ENCODE results near the gene CDHR1.

DNA sequence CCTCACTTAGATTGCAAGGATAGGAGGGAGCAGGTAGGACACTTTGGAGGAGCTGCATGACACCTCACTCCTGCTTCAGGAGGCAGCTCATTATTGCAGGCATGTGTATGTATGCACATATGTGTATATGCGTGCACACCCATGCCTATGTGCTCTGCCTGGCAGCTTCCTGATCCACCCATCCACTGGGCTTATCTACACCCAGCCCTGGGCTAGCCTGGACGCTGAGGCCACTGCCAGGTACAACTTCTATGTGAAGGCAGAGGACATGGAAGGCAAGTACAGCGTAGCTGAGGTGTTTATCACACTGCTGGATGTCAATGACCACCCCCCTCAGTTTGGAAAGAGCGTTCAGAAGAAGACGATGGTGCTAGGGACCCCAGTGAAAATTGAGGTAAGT, 17.7 kb downstream of the CDHR1 start:
- TF ChIP-seq CTCF (IDR thresholded peaks at IDR 0.05) = no peak
- TF ChIP-seq POLR2A (IDR thresholded peaks at IDR 0.05; ENCODE audit: low read depth) = no peak

Data from esophagus muscularis mucosa (tissue), 3 donors.